Sciatic nerve (tissue), 2 donors: ENCODE results near the gene SUFU. TPM values are rescaled to one million over a fixed set of nuclear protein-coding genes. Genes with fewer than 3 reads are reported as not detected.
"Not testable (repeated sequence)": the region's sequence is repeated elsewhere in the genome, so short reads cannot be mapped to it uniquely, and the experiment has no call there.

Experiments used
- ATAC-seq: fragments of 200-7000 bp; cut with Tn5 transposase; one replicate; pipeline ENCODE4 v1.9.1; 2020; ENCODE audit warnings: mild to moderate bottlenecking, moderate library complexity
- DNase-seq: peaks from one replicate; pipeline ENCODE4 v3.0.0-alpha.2; 2020; ENCODE audit warnings: low spot score
- intact Hi-C: fragments of 100-400 bp; cut with DNase I; formaldehyde crosslinking; loops from one replicate; pipeline ENCODE4 v1.14.2; 2022
- total RNA-seq: library from RNA; stranded (reverse); fragmentation: NEBNext Ultra II Directional; extraction: Animal tissue kit (Norgen Biotek cat#: 25700); gene quantifications from one replicate; pipeline ENCODE4 v1.2.1, GENCODE V29; 2021
- donor health status: DM: no; HTN: no; CAD: no.
- donor health status: DM: no; HTN: no; CAD: no.

SUFU gene
- total RNA-seq, 1 donor from 2014 or later, result 19.7 TPM

GRCh38 chr10:102649797-102650654 lies 146.3 kb downstream of the SUFU start:
- no peak for DNase-seq
- intact Hi-C loops, result loop anchor here (10.0 kb wide), 1 partner anchor 65 kb away; the partner anchor contains the start of genes ARL3 and SFXN2
- no peak for ATAC-seq

DNA sequence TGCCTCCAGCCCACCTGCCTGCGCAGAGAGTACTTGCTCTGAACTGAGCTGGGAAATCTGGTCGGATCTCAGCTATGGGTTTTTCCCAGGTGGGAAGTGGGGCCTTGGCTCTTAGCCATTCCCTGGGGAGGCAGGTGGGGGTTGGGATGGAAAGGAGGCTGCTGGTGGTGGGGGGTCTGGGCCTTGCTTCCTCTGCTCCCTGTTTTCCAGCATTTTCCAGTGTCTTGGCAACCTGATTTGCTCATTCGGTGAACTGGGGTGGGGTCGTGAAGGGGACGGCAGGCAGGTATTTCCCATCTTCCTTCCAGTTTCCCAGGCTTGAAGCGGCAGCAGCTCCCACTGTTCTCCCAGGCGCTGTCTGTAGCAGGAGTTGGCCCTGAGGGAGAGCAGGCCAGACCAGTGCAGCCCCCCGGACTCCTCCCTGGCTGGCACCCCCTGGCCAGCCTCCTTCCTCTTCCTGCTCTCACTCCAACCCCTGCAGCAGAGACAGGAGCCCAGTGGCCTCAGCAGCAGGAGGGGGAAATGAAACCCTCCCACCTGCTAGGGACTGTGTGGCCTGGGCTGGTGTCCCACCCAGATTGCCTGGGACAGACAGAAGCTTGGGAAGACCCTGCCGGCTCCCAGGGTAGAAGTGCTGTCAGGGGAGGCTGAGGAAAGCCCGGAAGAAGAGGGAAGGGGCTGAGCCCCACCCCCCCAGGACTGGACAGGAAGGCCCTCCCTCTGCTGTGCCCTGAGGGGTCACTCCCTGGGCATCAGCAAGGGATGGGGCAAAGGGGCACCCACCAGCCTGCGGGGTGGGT lies 147.1 kb downstream of the SUFU start:
- DNase-seq (no peak), ATAC-seq (no peak)
- intact Hi-C loops, result no loop called here

- ATAC-seq (no peak), DNase-seq (no peak)
- intact Hi-C loops, result no loop called here
Measured at GRCh38 chr10:102651455-102652169, 147.8 kb downstream of the SUFU start.

- intact Hi-C loops, result no loop called here
- no peak for ATAC-seq
- DNase-seq, result no peak
Measured at GRCh38 chr10:102652170-102652916, 148.6 kb downstream of the SUFU start.

- intact Hi-C loops, result no loop called here
- no peak for ATAC-seq
- no peak for DNase-seq
Measured at GRCh38 chr10:102653060-102653459, 149.3 kb downstream of the SUFU start.

DNA sequence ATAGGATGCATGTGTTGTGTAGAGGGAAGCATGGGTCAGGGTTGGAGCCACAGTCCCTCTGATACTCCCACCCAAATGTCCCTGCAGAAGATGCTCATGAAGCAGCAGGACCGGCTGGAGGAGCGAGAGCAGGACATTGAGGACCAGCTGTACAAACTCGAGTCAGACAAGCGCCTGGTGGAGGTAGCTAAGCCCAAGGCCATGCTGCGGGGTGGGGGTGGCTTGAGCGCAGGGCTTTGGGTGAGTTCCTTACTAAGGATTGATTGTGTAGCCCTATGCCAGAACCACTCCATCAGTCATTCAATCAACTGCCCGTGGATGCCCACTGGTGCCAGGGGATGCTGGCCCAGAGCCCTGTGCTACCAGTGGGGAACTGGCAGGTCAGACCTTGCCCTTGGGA lies 150.8 kb downstream of the SUFU start:
- ATAC-seq (no peak), DNase-seq (no peak)
- intact Hi-C loops, result no loop called here

DNA sequence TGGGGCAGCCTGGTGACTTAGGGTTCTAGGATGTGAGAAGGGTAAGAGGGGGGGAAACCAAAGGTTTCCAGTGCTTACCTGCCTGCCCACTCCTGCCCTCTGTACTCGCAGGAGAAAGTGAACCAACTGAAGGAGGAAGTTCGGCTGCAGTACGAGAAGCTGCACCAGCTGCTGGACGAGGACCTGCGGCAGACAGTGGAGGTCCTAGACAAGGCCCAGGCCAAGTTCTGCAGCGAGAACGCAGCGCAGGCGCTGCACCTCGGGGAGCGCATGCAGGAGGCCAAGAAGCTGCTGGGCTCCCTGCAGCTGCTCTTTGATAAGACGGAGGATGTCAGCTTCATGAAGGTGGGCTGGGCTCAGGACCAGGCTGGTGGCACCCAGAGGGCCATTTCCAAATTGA lies 151.2 kb downstream of the SUFU start:
- DNase-seq, result no peak
- ATAC-seq, result no peak
- intact Hi-C loops, result no loop called here

DNA sequence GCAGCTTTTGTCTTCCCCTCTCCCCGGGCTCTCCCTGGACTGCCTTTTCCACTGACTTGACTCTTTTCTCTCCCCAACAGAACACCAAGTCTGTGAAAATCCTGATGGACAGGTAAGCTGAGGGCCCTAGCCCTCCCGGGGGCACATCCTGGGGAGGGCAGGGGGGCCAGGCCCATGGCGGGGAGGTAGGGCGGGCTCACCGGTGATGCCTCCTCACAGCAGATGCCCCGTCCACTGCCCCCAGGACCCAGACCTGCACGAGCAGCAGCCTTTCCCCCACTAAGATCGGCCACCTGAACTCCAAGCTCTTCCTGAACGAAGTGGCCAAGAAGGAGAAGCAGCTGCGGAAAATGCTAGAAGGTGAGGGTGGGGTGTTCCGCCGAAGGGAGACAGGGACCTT lies 152.3 kb downstream of the SUFU start:
- ATAC-seq, result no peak
- intact Hi-C loops, result no loop called here
- no peak for DNase-seq

DNA sequence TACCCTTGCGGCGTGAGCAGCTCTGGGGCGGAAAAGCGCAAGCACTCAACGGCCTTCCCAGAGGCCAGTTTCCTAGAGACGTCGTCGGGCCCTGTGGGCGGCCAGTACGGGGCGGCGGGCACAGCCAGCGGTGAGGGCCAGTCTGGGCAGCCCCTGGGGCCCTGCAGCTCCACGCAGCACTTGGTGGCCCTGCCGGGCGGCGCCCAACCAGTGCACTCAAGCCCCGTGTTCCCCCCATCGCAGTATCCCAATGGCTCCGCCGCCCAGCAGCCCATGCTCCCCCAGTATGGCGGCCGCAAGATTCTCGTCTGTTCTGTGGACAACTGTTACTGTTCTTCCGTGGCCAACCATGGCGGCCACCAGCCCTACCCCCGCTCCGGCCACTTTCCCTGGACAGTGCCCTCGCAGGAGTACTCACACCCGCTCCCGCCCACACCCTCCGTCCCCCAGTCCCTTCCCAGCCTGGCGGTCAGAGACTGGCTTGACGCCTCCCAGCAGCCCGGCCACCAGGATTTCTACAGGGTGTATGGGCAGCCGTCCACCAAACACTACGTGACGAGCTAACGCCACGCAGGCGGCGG lies 153.1 kb downstream of the SUFU start:
- intact Hi-C loops, result no loop called here
- no peak for ATAC-seq
- no peak for DNase-seq

GRCh38 chr10:102657451-102657850 lies 153.7 kb downstream of the SUFU start:
- DNase-seq (no peak), ATAC-seq (no peak)
- intact Hi-C loops, result no loop called here

GRCh38 chr10:102657984-102658724 lies 154.4 kb downstream of the SUFU start:
- intact Hi-C loops, result no loop called here
- DNase-seq (no peak), ATAC-seq (peak; percentile 44)

DNA sequence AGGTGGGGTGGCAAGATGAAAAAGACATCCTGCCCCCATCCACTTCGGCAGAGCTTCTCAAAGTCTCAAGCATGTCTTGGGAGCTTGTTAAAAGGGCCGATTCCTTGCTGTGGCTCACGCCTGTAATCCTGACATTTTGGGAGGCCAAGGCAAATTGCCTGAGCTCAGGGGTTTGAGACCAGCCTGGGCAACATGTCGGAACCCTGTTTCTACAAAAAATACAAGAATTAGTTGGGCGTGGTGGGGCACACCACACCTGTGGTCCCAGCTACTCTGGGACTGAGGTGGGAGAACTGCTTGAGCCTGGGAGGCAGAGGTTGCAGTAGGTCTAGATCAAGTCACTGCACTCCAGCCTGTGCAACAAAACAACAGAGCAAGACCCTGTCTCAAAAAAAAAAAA lies 155.0 kb downstream of the SUFU start:
- no peak for ATAC-seq
- no peak for DNase-seq
- intact Hi-C loops, result no loop called here

DNA sequence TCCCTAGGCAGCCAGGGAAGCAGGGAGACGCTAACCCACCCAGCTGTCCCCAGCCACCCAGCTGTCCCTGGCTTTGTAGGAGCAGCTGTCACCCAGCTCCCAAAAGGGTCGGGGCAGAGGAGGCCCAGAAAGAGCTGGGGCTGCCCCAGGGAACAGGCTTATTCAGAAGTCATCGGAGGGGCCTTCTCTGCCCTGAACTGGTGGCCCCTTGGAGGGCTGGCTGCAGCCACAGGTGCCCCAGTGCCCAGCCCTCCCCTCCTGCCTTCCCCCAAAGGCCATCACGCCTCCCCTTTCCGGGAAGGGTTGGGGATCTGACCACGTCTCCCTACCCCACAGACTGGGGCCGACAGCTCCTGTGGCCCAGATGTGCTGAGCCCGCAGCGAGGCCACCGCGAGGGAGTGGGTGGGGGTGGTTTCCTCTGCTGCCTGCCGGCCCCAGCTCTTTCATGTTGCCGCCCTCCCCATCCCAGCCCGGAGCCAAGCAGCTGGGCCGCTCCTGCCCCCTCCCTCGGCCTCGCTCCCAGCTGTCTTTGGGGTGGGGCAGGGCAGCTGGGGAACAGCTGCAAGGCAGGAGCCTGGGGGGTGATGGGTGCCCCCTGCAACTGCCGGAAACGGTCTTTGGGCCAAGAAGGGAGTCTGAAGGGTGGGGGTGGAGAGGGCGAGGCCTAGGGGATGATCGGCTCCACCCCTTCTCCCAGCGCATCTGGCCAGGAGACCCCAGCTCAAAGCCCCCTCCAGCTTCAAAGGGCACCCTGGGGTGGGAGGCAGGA lies 157.3 kb downstream of the SUFU start:
- ATAC-seq (peak; percentile 81), DNase-seq (no peak)
- intact Hi-C loops, result no loop called here

DNA sequence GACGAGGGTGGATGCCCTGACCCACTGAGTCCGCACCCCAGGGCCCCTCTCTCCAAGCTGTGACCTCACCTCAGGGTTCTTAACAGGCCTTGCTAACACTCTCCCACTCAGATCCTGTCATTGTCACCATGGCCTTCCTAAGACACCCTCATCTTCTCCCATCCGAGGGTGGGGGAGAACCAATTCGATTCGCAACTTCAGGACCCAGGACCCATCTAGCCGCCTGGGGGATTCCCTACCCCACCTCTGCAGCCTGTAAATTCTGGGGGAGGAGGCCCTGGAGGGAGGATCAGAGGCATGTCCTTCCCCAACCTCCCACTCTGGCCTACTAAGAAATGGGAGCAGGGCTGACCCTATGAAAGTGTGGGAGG lies 157.9 kb downstream of the SUFU start:
- DNase-seq (no peak), ATAC-seq (peak; percentile 14)
- intact Hi-C loops, result no loop called here

DNA sequence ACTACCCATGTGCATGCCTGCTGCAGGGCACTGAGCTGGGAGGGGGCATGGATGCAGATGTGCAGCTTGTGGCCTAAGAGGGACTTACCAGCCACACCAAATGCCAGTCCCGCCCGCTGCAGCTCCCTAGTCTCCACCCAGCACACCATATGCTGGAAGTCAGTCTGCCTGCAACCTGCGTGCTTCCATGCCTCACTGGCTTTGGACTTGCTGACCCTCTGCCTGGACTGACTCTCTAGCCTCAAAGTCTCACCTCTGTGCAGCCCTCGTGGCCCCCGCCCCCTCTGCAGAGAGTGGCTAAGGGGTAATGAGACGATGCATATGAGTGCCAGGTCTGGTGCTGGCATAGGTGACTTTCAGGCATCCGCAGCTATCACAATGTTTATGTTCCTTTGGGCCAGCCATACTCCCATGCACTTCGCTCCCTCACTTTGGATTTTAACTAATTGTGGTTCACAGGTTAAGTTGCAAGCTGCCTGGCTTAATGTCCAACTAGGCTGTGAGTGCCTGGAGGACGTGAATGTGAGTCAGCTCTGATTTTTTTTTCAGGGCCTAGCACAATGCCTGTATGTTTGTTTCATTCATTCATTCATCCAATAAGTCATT lies 162.2 kb downstream of the SUFU start:
- ATAC-seq (no peak), DNase-seq (no peak)
- intact Hi-C loops, result no loop called here

DNA sequence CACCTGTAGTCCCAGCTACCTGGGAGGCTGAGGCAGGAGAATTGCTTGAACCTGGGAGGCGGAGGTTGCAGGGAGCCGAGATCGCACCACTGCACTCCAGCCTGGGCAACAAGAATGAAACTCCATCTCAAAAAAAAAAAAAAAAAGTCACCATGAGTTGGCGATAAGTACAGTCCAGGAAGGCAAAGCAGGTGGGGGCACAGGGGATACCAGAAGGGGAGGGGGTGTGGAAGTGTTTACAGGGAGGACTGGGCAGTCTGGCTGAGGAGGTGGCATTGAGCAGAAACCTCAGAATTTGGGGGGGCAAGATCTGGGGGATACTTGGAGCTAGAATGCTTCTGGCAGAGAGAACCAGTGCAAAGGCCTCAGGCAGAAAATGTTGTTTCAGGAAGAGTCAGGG lies 163.6 kb downstream of the SUFU start:
- intact Hi-C loops, DNase-seq, ATAC-seq: not testable (repeated sequence)
